Astrocyte of the spinal cord (primary cell): ENCODE data around the gene SIRT6.
A peak's percentile ranks its signal among the peaks of the same experiment; 100 is the strongest.
"Not testable (repeated sequence)": the region's sequence is repeated elsewhere in the genome, so short reads cannot be mapped to it uniquely, and the experiment has no call there.

ENCODE experiments used
- DNase-seq: peaks from one replicate; pipeline ENCODE4 v3.0.0; 2011; ENCODE audit warnings: low read depth, low spot score
- H3K4me3 ChIP-seq: 2 replicates; pipeline ENCODE4 v1.5.1; 2011; ENCODE audit warnings: low read depth, mild to moderate bottlenecking, low read length, moderate library complexity
- in situ Hi-C: cut with HindIII; loops from 2 replicates; pipeline ENCODE4 v1.10.0; 2017; ENCODE audit warnings: low sequenced_read_pairs
- TF ChIP-seq, protein P1 (sequence below): IDR thresholded peaks from 2 replicates; pipeline ENCODE4 v1.5.1; 2012; ENCODE audit warnings: low read depth, mild to moderate bottlenecking, low read length, inconsistent platforms

Gene SIRT6

DNA sequence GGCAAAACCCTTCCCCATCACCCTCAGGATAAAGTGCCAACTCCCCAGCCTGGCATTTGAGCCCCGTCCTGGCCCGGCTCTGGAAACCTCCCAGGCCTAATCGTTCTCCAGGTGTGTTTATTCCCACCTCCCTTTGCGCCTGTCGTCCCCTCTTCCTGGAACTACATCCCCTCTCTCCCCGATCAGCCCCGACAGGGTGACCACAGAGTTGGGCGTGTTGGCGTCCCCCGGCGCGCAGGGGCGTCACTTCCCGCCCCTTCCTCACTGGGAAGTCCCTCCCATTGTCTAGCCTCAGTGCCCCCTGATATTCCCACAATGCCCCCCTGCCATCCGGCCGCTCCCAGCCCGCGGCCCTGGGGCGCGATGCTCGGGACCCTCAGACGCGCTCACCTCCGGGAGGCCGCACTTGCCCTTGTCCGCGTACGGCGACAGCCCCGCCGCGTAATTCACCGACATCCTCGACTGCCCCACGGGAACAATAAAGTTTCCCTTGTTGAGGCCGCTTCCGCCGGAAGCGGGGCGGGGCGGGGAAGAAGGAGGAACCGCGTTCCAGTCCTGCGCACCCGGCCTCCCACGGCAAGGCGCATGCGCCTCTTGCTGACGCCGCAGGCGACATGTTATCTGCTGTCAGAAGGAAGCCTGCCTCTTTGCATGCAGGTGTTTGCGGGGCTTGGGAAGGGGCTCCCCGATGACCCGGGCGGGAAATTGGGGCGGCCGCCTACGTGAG, at the start of gene SIRT6, which contains the start of gene ANKRD24:
Gene SIRT6 (minus strand): TSS at position 480 of the 727 bp plus-strand sequence. CDS start 24 bp downstream, at position 456.
Gene ANKRD24 (plus strand): TSS at position 606 of the 727 bp plus-strand sequence. CDS start 3,737 bp downstream, outside the sequence.
- DNase-seq: peak; percentile 96
- peak within 1 kb of the TSS; percentile 94 for H3K4me3 ChIP-seq
- TF ChIP-seq, protein P1, sequence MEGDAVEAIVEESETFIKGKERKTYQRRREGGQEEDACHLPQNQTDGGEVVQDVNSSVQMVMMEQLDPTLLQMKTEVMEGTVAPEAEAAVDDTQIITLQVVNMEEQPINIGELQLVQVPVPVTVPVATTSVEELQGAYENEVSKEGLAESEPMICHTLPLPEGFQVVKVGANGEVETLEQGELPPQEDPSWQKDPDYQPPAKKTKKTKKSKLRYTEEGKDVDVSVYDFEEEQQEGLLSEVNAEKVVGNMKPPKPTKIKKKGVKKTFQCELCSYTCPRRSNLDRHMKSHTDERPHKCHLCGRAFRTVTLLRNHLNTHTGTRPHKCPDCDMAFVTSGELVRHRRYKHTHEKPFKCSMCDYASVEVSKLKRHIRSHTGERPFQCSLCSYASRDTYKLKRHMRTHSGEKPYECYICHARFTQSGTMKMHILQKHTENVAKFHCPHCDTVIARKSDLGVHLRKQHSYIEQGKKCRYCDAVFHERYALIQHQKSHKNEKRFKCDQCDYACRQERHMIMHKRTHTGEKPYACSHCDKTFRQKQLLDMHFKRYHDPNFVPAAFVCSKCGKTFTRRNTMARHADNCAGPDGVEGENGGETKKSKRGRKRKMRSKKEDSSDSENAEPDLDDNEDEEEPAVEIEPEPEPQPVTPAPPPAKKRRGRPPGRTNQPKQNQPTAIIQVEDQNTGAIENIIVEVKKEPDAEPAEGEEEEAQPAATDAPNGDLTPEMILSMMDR: no peak
- in situ Hi-C loops: no loop called here

DNA sequence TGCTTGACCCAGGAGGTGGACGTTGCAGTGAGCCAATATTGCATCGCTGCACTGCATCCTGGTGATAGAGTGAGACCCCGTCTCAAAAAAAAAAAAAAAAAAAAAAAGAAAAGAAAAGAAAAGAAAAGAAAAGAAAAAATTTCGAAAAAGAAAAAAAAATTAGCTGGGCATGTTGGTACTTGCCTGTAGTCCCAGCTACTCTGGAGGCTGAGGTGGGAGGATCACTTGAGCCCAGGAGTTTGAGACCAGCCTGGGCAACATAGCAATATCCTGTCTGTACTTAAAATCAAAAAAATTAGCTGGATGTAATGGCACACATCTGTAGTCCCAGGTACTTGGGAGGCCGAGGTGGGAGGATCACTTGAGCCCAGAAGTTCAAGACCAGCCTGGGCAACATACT, 49.8 kb upstream of the SIRT6 start:
- in situ Hi-C loops, DNase-seq, H3K4me3 ChIP-seq: not testable (repeated sequence)

DNA sequence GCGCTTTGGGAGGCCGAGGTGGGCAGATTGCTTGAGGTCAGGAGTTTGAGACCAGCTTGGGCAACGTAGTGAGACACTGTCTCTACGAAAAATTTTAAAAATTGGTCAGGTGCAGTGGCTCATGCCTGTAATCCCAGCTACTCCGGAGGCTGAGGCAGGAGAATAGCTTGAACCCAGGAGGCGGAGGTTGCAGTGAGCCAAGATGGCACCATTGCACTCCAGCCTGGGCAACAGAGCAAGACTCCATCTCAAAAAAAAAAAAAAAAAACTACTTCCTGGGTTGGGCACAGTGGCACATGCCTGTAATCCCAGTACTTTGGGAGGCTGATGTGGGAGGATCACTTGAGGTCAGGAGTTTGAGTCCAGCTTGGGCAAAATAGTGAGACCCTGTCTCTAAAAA, 49.2 kb upstream of the SIRT6 start:
- in situ Hi-C loops, DNase-seq, H3K4me3 ChIP-seq: not testable (repeated sequence)

DNA sequence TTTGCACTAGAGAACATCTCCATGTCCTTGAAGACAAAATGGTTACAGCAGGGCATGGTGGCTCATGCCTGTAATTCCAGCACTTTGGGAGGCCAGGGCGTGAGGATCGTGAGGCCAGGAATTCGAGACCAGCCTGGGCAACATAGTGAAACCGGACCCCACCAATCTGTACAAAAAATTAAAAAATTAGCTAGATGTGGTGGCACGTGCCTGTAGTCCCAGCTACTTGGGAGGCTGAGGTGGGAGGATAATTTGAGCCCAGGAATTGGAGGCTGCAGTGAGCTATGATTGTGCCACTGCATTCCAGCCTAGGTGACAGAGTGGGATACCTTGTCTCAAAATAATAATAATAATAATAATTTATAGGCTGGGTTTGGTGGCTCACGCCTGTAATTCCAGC, 47.9 kb upstream of the SIRT6 start:
- H3K4me3 ChIP-seq, DNase-seq, in situ Hi-C loops: not testable (repeated sequence)

DNA sequence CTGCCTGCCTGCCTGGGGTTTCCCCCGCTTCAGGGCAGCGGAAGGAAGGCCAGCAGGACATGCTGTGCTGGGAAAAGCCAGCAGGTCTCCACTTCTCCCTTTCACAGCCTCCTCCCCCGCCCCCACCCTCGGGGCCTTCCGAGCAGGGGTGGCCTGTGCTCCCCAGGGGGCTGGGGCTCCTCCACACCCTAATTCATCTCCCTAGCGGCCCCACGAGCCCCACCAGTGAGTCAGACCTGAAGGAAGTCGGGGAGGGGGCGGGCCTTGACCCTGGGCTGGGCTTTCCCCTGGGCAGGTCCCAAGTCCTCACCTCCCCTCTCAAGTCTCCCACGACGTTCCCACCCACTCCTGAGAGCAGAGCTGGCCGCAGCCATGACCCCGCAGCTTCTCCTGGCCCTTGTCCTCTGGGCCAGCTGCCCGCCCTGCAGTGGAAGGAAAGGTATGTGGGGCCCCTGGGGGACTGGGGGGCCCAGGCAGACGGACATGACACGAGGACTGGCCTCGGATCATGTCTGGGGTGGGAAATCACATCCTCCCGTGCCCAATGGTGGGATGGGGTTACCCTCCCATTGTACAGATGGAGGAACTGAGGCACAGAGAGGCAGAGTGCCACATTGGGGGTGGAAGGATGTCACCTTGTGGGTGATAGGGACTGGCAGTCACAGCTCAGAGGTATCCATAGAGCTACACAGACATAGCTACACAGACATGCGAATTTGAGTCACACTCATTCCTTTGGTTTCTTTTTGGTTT, 47.0 kb upstream of the SIRT6 start, which contains the start of gene EBI3:
Gene EBI3 (plus strand): TSS at position 345 of the 753 bp plus-strand sequence. CDS start 28 bp downstream, at position 373.
- H3K4me3 ChIP-seq: no peak within 1 kb of the TSS
- peak; percentile 72 for DNase-seq
- in situ Hi-C loops: no loop called here
- TF ChIP-seq, protein P1: no peak

DNA sequence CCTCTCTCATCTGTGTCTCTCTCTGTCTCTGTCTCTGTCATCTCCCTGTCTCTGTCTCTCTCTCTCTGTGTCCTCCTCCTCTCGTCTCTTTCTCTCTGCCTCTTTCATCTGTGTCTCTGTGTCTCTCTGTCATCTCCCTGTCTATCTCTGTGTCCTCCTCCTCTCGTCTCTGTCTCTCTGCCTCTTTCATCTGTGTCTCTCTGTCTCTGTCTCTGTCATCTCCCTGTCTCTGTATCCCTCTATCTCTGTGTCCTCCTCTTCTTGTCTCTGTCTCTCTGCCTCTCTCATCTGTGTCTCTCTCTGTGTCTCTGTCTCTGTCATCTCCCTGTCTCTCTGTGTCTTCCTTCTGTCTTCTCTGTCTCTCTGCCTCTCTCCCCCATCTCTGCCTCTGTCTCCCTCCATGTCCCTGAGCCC, 46.4 kb upstream of the SIRT6 start:
- TF ChIP-seq, protein P1: no peak
- DNase-seq: no peak
- H3K4me3 ChIP-seq: no peak overlapping the region
- in situ Hi-C loops: no loop called here

DNA sequence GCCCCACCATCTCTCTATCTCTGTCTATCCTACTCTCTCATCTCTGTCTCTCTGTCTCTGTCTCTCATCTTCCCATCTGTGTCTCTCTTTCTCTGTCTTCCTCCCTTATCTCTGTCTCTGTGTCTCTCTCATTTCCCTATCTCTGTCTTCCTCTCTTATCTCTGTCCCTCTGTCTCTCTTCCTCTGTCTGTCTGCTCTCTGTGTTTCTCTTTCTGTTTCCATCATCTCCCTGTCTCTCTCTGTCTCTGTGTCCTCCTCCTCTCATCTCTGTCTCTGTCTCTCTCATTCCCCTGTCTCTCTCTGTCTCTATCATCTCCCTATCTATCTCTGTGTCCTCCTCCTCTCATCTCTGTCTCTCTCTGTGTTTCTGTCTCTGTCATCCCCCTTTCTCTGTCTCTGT, 45.4 kb upstream of the SIRT6 start:
- DNase-seq: no peak
- in situ Hi-C loops: no loop called here

DNA sequence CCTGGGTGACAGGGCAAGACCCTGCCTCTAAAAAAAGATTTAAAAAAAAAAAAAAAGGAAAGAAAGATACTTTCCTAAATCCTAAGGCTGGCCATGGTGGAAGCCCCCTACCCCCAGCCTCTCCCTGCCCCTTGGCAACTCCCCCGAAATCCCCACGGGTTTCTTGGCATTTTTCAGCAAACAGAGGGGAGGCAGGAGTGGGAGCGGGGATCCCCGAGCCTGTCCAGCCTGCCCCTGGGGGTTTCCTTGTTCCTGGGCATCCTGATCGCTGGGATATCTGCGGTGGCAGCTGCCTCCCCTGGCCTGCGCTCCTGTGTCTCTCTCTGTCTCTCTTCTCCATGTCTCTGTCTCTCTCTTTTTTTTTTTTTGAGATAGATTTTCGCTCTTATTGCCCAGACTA, 43.5 kb upstream of the SIRT6 start:
- TF ChIP-seq, protein P1: no peak
- DNase-seq: no peak
- H3K4me3 ChIP-seq: no peak overlapping the region
- in situ Hi-C loops: no loop called here

More for the DNA sequence above, 45.4 kb upstream of the SIRT6 start:
- TF ChIP-seq, protein P1: no peak
- H3K4me3 ChIP-seq: no peak overlapping the region
